ENCODE data around the gene THOC5. TPM values are rescaled to one million over a fixed set of nuclear protein-coding genes. Genes with fewer than 3 reads are reported as not detected.
"Not testable (repeated sequence)": the region's sequence is repeated elsewhere in the genome, so short reads cannot be mapped to it uniquely, and the experiment has no call there.

Gene THOC5
- 49.8 and 54.9 TPM in 2 replicates for total RNA-seq (2014; rRNA removed; shearing (Covaris generic))

- Histone ChIP-seq H3K4me3 (peak within 1 kb of the TSS; percentile 59), H3K9me3 (replicated peaks) (no peaks in the 10 kb centered on the region), H3K27me3 (replicated peaks) (no peaks in the 10 kb centered on the region), H3K4me1 (replicated peaks) (peaks cover 29% of the 10 kb centered on the region), H3K27ac (peak within 1 kb of the TSS; percentile 49), H3K36me3 (peaks cover 26% of the 10 kb centered on the region)
- peak; percentile 93 to 96 for DNase-seq (ENCODE audit: low read depth in 1 of 2, low spot score in 2 of 2)
These were observed at the start of gene THOC5 for GRCh38 chr22:29553351-29554224. Gene THOC5, minus strand, starts transcription at chr22:29553757. Its CDS starts 4,610 bp downstream, at chr22:29549147.

GRCh38 chr22:29598684-29599020, 45.1 kb upstream of the THOC5 start:
- Histone ChIP-seq H3K27me3 (replicated peaks) (no peaks in the 10 kb centered on the region), H3K4me3 (no peak overlapping the region), H3K27ac (no peak overlapping the region), H3K9me3 (replicated peaks) (no peaks in the 10 kb centered on the region), H3K36me3 (peaks cover 2% of the 10 kb centered on the region), H3K4me1 (replicated peaks) (no peaks in the 10 kb centered on the region)
- no peak for DNase-seq (ENCODE audit: low read depth in 1 of 2, low spot score in 2 of 2)

- H3K4me3 ChIP-seq; DNase-seq (ENCODE audit: low read depth in 1 of 2, low spot score in 2 of 2); H3K27me3 ChIP-seq (replicated peaks); H3K9me3 ChIP-seq (replicated peaks); H3K36me3 ChIP-seq; H3K4me1 ChIP-seq (replicated peaks); H3K27ac ChIP-seq: not testable (repeated sequence)
These were observed 44.5 kb upstream of the THOC5 start for GRCh38 chr22:29597871-29598683.

- DNase-seq (ENCODE audit: low read depth in 1 of 2, low spot score in 2 of 2): no peak
These were observed 42.9 kb upstream of the THOC5 start for GRCh38 chr22:29596408-29596807.

GRCh38 chr22:29594447-29594846, 40.9 kb upstream of the THOC5 start:
- not testable (repeated sequence) for H3K4me3 ChIP-seq; DNase-seq (ENCODE audit: low read depth in 1 of 2, low spot score in 2 of 2); H3K27me3 ChIP-seq (replicated peaks); H3K9me3 ChIP-seq (replicated peaks); H3K36me3 ChIP-seq; H3K27ac ChIP-seq
- H3K4me1 ChIP-seq (replicated peaks): peaks cover 11% of the 10 kb centered on the region

More at GRCh38 chr22:29596408-29596807, 42.9 kb upstream of the THOC5 start:
- H3K9me3 ChIP-seq (replicated peaks): no peaks in the 10 kb centered on the region
- H3K27me3 ChIP-seq (replicated peaks): no peaks in the 10 kb centered on the region
- no peak overlapping the region for H3K27ac ChIP-seq
- no peaks in the 10 kb centered on the region for H3K36me3 ChIP-seq
- no peaks in the 10 kb centered on the region for H3K4me1 ChIP-seq (replicated peaks)
- H3K4me3 ChIP-seq: no peak overlapping the region

- H3K9me3 ChIP-seq (replicated peaks): no peaks in the 10 kb centered on the region
- peaks cover 11% of the 10 kb centered on the region for H3K4me1 ChIP-seq (replicated peaks)
- H3K36me3 ChIP-seq: no peaks in the 10 kb centered on the region
- DNase-seq (ENCODE audit: low read depth in 1 of 2, low spot score in 2 of 2): no peak
- no peak overlapping the region for H3K4me3 ChIP-seq
- H3K27ac ChIP-seq: no peak overlapping the region
- no peaks in the 10 kb centered on the region for H3K27me3 ChIP-seq (replicated peaks)
These were observed 40.4 kb upstream of the THOC5 start for GRCh38 chr22:29593923-29594322.

- no peaks in the 10 kb centered on the region for H3K9me3 ChIP-seq (replicated peaks)
- peaks cover 18% of the 10 kb centered on the region for H3K4me1 ChIP-seq (replicated peaks)
- no peak overlapping the region for H3K27ac ChIP-seq
- H3K4me3 ChIP-seq: no peak overlapping the region
- DNase-seq (ENCODE audit: low read depth in 1 of 2, low spot score in 2 of 2): peak; percentile 27 to 54
- H3K36me3 ChIP-seq: no peaks in the 10 kb centered on the region
- H3K27me3 ChIP-seq (replicated peaks): no peaks in the 10 kb centered on the region
These were observed 34.6 kb upstream of the THOC5 start for GRCh38 chr22:29587938-29588699.

- not testable (repeated sequence) for H3K9me3 ChIP-seq (replicated peaks); DNase-seq (ENCODE audit: low read depth in 1 of 2, low spot score in 2 of 2); H3K4me3 ChIP-seq; H3K36me3 ChIP-seq; H3K27me3 ChIP-seq (replicated peaks); H3K27ac ChIP-seq
- H3K4me1 ChIP-seq (replicated peaks): peaks cover 22% of the 10 kb centered on the region
These were observed 32.7 kb upstream of the THOC5 start for GRCh38 chr22:29586193-29586705.

- no peak overlapping the region for H3K27ac ChIP-seq
- H3K27me3 ChIP-seq (replicated peaks): no peaks in the 10 kb centered on the region
- no peaks in the 10 kb centered on the region for H3K9me3 ChIP-seq (replicated peaks)
- no peak overlapping the region for H3K4me3 ChIP-seq
- no peak for DNase-seq (ENCODE audit: low read depth in 1 of 2, low spot score in 2 of 2)
- H3K36me3 ChIP-seq: no peaks in the 10 kb centered on the region
- peaks cover 11% of the 10 kb centered on the region for H3K4me1 ChIP-seq (replicated peaks)
These were observed 31.4 kb upstream of the THOC5 start for GRCh38 chr22:29584975-29585374.

GRCh38 chr22:29581799-29582198, 28.2 kb upstream of the THOC5 start:
- Histone ChIP-seq H3K4me3 (no peak overlapping the region), H3K9me3 (replicated peaks) (no peaks in the 10 kb centered on the region), H3K27me3 (replicated peaks) (no peaks in the 10 kb centered on the region), H3K4me1 (replicated peaks) (peaks cover 4% of the 10 kb centered on the region), H3K36me3 (no peaks in the 10 kb centered on the region), H3K27ac (no peak overlapping the region)
- no peak for DNase-seq (ENCODE audit: low read depth in 1 of 2, low spot score in 2 of 2)

- Histone ChIP-seq H3K27me3 (replicated peaks) (no peaks in the 10 kb centered on the region), H3K36me3 (no peaks in the 10 kb centered on the region), H3K27ac (no peak overlapping the region), H3K4me3 (peak overlapping the region; percentile 51), H3K4me1 (replicated peaks) (peaks cover 4% of the 10 kb centered on the region), H3K9me3 (replicated peaks) (no peaks in the 10 kb centered on the region)
- DNase-seq (ENCODE audit: low read depth in 1 of 2, low spot score in 2 of 2): no peak
These were observed 26.7 kb upstream of the THOC5 start for GRCh38 chr22:29580200-29580810.

- peaks cover 4% of the 10 kb centered on the region for H3K4me1 ChIP-seq (replicated peaks)
- H3K27me3 ChIP-seq (replicated peaks): no peaks in the 10 kb centered on the region
- H3K36me3 ChIP-seq: no peaks in the 10 kb centered on the region
- H3K27ac ChIP-seq: no peak overlapping the region
- no peak overlapping the region for H3K4me3 ChIP-seq
- DNase-seq (ENCODE audit: low read depth in 1 of 2, low spot score in 2 of 2): no peak
- H3K9me3 ChIP-seq (replicated peaks): no peaks in the 10 kb centered on the region
These were observed 25.1 kb upstream of the THOC5 start for GRCh38 chr22:29578462-29579200.
